AG10803 (cell line): ENCODE measurements around the gene ATF7IP.
"Not testable (repeated sequence)": the region's sequence is repeated elsewhere in the genome, so short reads cannot be mapped to it uniquely, and the experiment has no call there.

Source experiments
- DNase-seq: peaks from one replicate; pipeline ENCODE4 v3.0.0; 2010; ENCODE audit warnings: low read depth
- H3K4me3 ChIP-seq: 2 replicates; pipeline ENCODE4 v1.5.1; 2011; ENCODE audit warnings: mild to moderate bottlenecking, low read length, control low read depth
- CTCF ChIP-seq: conservative IDR thresholded peaks from 2 replicates; pipeline ENCODE4 v1.5.1; 2011; ENCODE audit warnings: mild to moderate bottlenecking, low read length, control low read depth, inconsistent platforms

Gene ATF7IP

GRCh38 chr12:14365294-14366208, at the start of gene ATF7IP:
TSS of gene ATF7IP (plus strand) at chr12:14365682. CDS start at chr12:14423916, 58,234 bp downstream.
- peak; percentile 98 for DNase-seq
- peak within 1 kb of the TSS; percentile 75 for H3K4me3 ChIP-seq
- peak; percentile 46 for TF ChIP-seq CTCF

- H3K4me3 ChIP-seq = no peak overlapping the region
Observed at GRCh38 chr12:14317362-14318146, 47.9 kb upstream of the ATF7IP start.

GRCh38 chr12:14319704-14320427, 45.6 kb upstream of the ATF7IP start:
- H3K4me3 ChIP-seq, DNase-seq: not testable (repeated sequence)

More at GRCh38 chr12:14317362-14318146, 47.9 kb upstream of the ATF7IP start:
- DNase-seq = no peak
- TF ChIP-seq CTCF = no peak

GRCh38 chr12:14322403-14322802, 43.1 kb upstream of the ATF7IP start:
- DNase-seq = peak; percentile 70
- TF ChIP-seq CTCF = no peak
- H3K4me3 ChIP-seq = no peak overlapping the region

- TF ChIP-seq CTCF = no peak
- no peak overlapping the region for H3K4me3 ChIP-seq
- DNase-seq = no peak
Observed at GRCh38 chr12:14325716-14326343, 39.7 kb upstream of the ATF7IP start.

GRCh38 chr12:14326699-14327098, 38.8 kb upstream of the ATF7IP start:
- no peak for TF ChIP-seq CTCF
- DNase-seq = peak; percentile 57
- H3K4me3 ChIP-seq = no peak overlapping the region

GRCh38 chr12:14327711-14328110, 37.8 kb upstream of the ATF7IP start:
- peak; percentile 94 for DNase-seq
- no peak for TF ChIP-seq CTCF
- H3K4me3 ChIP-seq = no peak overlapping the region
